H4 (cell line): Measurements from ENCODE around the gene SLC4A3. TPM values are rescaled to one million over a fixed set of nuclear protein-coding genes. Genes with fewer than 3 reads are reported as not detected.
"Not testable (repeated sequence)": the region's sequence is repeated elsewhere in the genome, so short reads cannot be mapped to it uniquely, and the experiment has no call there.

Source experiments
- DNase-seq: peaks from one replicate; pipeline ENCODE4 v3.0.0-alpha.2; 2015; ENCODE audit warnings: low spot score
- total RNA-seq: library from RNA; depleted of rRNA; stranded (reverse); fragments of >200 nt; shearing (Covaris generic); gene quantifications from 2 replicates; pipeline ENCODE4 v1.2.3, GENCODE V29; 2014

The SLC4A3 gene
- total RNA-seq, 1 experiment from 2014 or later, result 2.3 TPM

- no peak for DNase-seq
These were observed 21.5 kb downstream of the SLC4A3 start for GRCh38 chr2:219648963-219649362.

- no peak for DNase-seq
These were observed 23.2 kb downstream of the SLC4A3 start for GRCh38 chr2:219650426-219651248.

GRCh38 chr2:219651656-219652055 lies 24.2 kb downstream of the SLC4A3 start:
- DNase-seq, result not testable (repeated sequence)

DNA sequence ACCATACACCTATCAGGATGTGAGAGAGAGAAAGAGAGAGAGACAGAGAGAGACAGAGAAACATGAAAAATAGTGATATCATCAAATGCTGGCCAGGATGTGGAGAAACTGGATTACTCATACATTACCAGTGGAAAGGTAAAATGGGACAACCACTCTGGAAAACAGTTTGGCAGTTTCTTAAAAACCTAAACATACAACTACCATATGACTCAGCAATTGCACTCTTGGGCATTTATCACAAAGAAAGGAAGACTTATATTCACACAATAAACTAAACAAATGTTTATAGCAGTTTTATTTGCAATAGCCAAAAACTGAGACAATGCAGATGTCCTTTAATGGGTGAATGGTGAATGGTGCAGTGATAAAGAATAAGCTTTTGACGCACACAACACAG lies 29.1 kb downstream of the SLC4A3 start:
- DNase-seq, result peak; percentile 58

DNA sequence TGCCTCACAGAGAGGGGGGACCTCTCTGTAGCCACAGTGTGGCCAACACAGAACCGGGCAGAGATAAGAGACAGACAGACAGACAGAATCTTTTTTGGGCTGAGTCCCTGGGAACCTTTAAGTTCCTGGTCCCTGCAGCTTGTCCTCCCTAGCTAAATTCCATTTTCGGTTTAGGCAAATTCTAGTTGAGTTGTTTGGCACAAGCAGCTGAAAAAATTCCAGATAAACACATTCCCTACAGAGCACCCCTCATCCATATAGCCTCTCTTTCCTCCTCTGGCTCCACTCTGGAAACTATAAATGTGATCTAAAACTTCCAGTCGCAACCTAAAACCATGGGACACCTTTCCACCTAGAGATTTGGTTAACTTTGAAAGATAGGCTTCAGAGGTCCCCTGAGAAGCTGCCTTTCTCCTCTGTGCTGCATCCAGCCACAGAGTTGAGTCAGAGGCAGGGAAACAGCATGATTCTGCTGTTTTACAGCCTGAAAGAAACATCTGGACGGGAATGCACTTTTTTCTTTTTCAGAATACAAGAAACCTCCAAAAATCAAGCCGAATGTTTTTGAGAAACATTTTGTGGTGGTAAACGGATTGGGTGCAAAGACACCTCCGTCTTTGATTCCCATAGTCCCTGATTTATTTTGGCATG lies 30.9 kb downstream of the SLC4A3 start:
- no peak for DNase-seq

DNA sequence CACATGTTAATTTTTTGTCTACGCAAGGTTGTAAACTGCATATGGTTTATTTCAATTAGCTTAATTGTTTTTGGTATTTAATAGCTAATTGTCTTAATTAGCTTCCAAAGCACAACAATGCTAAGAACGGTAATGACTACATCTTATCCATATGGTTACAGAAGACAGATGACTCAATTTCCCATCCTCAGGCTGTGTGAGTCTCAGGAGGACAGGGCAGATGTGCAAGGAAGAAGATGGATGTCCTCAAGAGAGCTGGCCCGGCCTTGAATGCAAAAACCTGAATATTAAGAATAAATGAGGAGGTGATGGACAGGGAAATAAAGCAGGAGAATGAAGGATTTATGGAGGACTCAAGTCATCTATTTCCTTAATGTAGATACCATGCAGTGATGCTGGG lies 31.4 kb downstream of the SLC4A3 start:
- no peak for DNase-seq

DNA sequence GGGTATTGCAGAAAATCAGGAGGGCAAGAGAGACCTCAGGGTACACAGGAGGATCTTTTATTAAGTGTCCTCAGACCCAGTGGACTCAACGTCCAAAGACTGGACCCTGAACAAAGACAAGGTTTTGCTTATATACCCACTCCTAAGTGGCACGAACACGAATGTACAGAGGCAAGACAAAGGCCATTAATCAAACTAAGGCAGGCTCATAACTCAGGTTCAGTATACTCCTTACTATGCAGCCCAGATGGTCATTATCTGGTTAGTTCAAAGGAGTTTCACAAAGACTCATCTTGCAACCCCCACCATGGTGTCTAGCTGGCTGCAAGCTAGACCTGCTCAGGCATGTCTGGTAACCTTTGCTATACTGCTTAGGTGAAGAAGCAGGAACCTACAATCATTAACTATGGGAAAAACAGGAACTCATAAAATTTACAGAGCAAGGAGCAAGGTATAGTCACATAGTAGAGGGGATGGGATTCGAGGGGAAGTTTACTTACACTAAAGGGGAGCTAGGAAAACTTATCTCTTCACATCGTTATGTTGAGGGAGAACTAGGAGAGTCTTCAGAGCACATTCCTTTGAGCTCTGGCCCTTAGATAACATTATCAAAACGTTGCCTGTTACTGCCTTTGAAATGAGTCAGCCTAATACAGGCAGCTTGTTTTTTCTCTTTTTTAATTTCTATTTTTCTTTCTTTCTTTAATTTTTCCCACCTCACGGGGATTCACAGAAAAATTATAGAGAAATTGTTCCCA lies 33.9 kb downstream of the SLC4A3 start:
- DNase-seq, result no peak

- DNase-seq, result no peak
These were observed 34.5 kb downstream of the SLC4A3 start for GRCh38 chr2:219661955-219662395.

DNA sequence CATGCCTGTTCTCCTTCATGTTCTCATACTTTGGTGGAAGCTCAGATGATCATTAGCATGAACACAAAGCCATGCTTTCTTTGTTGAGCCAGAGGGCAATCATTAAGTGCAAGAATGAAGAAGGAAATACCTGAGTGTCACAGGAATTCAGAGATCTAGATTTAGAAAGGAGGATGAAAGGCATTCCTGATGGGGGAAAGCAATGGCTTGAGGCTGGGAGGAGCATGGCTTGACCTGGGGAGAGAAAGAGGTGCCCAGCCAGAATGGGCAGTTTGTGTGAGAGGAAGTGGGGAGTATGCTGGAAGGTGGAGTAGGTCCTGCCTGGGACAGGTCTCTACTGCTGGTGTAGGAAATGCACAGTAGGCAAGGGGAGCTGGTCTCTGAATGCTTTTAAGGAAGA lies 35.1 kb downstream of the SLC4A3 start:
- DNase-seq, result no peak

DNA sequence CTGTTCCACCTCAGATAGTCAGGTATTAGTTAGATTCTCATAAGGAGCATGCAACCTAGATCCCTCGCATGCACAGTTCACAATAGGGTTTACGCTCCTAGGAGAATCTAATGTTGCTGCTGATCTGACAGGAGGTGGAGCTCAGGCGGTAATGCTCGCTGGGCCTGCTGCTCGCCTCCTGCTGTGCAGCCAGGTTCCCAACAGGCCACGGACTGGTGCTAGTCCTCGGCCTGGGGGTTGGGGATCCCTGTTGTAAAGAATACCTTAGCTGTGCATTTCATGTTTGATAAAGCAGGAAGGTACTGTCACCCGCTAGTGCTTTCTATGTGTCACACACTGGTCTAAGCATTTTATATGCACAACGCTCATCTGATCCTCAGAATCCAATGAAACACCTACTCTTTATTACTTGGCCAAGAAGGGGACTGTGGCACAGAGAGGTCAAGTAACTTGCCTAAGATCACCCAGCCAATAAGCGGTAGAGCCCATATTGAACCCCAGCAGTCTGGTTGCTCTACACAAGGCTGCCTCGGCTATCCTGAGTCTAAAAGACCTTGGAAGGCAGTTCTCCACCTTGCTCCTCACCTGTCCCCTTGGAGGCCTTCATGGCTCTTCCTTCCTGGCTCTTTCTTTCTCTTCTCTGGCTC lies 35.8 kb downstream of the SLC4A3 start:
- no peak for DNase-seq

GRCh38 chr2:219664041-219664440 lies 36.6 kb downstream of the SLC4A3 start:
- no peak for DNase-seq

DNA sequence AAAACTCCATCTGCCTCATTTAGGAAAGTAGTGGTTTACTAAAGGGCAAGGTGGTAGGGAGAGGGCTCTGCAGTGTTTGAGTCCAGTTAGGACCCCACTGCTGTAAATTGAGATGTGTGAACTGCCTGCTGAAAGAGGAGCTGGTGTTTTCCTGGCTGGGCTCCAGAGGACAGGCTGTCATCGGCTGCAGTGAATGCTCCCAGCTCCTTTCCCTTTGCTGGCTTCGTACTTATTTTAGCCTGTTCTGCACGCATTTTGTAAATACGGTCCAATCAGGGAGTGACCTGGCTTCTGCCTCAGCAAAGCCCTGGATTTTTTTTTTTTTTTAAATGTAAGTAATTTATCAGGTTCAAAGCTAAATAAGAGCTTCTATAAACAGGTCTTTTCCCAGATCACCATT lies 37.5 kb downstream of the SLC4A3 start:
- DNase-seq, result no peak

DNA sequence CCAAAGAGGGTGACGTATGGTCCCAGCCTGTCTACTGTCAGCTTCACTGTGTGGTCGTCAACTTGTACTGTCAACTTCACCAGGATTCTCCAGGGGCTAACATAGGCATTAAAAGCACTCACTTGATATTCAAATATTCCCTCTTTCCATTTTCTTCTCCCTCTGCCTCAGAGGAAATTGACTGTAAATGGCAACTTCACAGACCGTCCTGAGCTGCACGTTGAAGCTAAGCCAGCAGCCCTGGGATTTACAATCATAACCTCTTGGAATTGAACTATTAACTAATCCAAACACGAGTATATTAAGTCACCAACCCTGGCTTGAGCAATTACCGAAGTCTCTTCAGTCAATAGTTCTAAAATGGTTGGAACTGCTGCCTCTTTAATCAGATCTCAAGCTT lies 38.5 kb downstream of the SLC4A3 start:
- DNase-seq, result no peak

- no peak for DNase-seq
These were observed 40.9 kb downstream of the SLC4A3 start for GRCh38 chr2:219668316-219668715.

DNA sequence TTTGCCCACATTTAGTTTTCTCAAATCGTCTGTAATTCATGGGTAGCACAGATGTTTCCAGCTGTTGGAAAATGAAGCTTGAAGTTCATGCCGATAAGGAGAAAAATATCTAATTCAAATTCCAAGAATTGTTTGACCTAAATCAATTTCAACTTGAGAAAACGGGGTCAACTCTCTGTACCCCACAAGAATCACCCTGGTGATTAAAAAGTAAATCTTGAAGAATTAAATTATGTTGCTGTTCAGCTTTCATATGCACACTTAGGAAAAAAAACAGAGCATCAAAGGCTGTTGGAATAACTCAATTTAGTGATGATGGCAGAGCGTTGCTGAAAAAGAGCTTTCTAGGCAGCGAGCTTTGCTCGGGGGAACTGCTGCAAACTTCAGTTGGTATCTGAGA lies 43.0 kb downstream of the SLC4A3 start:
- DNase-seq, result no peak

DNA sequence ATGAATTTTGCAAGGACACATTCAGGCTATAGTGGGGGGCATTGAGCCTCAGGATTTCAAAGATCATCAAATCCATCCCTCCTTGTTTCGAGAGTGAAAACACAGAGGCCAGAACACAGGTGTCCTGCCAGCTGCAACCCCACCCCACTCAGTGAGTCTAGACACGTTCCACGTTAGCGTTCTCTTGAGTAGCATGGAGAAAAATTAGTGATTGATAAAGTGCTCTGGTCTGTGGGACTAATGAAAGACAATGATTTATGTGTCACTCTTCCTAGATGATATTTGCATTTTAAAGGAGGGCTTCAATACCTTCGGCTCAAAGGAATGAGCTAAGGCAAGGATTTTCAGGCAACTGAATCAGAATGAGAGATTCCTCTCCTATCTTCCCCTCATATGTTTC lies 43.8 kb downstream of the SLC4A3 start:
- no peak for DNase-seq

GRCh38 chr2:219672406-219672805 lies 45.0 kb downstream of the SLC4A3 start:
- no peak for DNase-seq

- no peak for DNase-seq
These were observed 47.8 kb downstream of the SLC4A3 start for GRCh38 chr2:219675221-219675620.

GRCh38 chr2:219676586-219676985 lies 49.2 kb downstream of the SLC4A3 start:
- DNase-seq, result no peak

GRCh38 chr2:219679041-219679440 lies 51.6 kb downstream of the SLC4A3 start:
- no peak for DNase-seq

- no peak for DNase-seq
These were observed 52.1 kb downstream of the SLC4A3 start for GRCh38 chr2:219679571-219679970.
